Transverse colon (tissue), 3 donors: ENCODE data around the gene LMX1B.

Experiments
- CTCF ChIP-seq, 5 experiments: fragments of 200-600 bp in 3 of 5; fragments of 450-650 bp in 2 of 5; sonication (generic) in 3 of 5; IDR thresholded peaks; 1 replicate in 2 of 5; 2 replicates in 3 of 5; pipeline ENCODE4 v1.5.1; 2016 to 2017; ENCODE audit warnings: antibody characterized with exemption in 5 of 5, inconsistent platforms in 3 of 5, mild to moderate bottlenecking in 2 of 5, moderate library complexity in 1 of 5
- EP300 ChIP-seq: sonication (generic); formaldehyde crosslinking; IDR thresholded peaks from one replicate; pipeline ENCODE4 v1.6.1; 2017; ENCODE audit warnings: antibody characterized with exemption, low read depth

GRCh38 chr9:126612813-126613641 lies 701 bp upstream of the LMX1B start:
- TF ChIP-seq CTCF (IDR thresholded peaks at IDR 0.05) (no peak), EP300 (no peak)
